Activated effector memory CD4-positive, alpha-beta T cell treated with Interleukin-2 at 50 U/mL for 16 hours (primary cell): ENCODE data around the gene CYP2A13.
A peak's percentile ranks its signal among the peaks of the same experiment; 100 is the strongest.
"Not testable (repeated sequence)": the region's sequence is repeated elsewhere in the genome, so short reads cannot be mapped to it uniquely, and the experiment has no call there.

Source experiments
- DNase-seq: peaks from one replicate; pipeline ENCODE4 v3.0.0-alpha.2; 2020

Gene CYP2A13

DNA sequence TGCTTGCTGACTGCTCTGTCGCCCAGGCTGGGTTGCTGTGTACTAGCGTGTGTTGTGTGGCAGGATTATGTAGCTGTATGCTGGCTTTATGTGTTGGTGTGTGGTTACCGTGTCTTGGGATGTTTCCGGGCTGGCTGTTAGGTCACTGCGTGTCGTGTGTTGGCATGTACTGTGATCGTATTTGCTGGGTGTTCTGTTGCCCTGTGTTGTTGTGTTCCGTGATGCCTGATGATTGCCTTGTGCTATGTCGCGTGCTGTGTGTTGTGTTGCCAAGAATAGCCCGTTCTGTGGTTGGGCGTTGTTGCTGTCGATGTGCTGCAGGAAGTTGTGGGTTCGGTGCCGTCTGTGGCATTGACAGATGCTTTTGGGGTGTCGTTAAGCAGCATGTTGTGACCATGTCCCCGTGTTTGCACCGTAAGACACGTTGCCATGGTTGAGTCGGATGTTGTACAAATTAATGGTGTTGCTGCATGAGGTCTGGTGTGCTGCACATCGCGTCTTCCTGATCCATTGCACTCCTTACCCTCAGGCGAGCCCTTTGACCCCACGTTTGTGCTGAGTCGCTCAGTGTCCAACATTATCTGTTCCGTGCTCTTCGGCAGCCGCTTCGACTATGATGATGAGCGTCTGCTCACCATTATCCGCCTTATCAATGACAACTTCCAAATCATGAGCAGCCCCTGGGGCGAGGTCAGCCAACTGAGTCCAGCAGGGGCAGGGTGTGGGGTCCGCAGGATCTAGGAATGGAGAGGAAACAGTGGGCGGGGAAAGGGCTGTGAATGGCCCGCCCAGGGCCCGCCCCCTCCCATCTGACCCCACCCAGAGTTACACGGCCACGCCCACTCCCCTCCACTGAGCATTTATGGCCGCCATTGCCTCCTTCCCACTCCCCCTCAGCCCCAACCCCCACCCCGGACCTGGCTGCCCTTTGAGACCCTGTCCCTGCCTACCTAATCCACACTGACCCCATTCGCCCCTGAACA, 33.0 kb downstream of the CYP2A13 start:
- peak; percentile 68 for DNase-seq

DNA sequence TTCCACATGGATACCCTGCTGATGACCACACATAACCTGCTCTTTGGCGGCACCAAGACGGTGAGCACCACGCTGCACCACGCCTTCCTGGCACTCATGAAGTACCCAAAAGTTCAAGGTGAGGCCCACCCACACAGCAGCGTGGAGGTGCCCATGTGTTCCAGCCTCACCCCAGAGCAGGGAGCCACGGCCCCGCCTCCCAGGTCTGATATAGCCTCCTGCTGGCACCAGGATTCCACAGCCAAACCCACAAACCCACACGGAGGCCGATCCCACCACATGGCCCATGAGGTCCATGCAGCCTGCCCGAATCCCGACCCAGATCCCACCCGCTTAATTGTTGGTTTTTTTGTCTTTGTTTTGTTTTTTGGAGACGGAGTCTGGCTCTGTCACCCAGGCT, 34.6 kb downstream of the CYP2A13 start:
- not testable (repeated sequence) for DNase-seq

DNA sequence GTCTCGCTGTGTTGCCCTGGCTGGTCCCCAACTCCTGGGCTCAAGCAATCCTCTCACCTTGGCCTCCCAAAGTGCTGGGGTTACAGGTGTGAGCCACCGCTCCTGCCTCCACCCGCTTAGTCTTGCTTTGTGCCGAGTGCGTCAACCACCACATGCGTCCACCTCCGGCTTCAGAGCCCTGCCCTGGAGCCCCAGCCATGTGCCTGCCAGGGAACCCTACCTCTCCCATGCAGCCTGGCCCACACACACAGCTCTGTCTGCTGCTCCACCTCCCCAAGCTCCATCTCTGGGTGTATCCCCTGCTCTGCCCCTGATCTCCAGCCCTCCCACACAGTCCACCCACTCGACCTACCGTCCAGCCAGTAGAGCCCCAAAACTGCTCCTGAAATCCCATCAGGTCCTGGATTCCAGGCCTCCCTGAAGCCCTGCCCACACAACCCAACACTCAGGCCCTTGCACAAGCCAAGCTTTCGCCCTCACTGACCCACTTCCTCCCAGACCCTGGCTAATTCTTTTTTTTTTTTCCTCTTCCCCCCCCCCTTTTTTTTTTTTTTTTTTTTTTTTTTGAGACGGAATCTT, 35.6 kb downstream of the CYP2A13 start:
- no peak for DNase-seq

DNA sequence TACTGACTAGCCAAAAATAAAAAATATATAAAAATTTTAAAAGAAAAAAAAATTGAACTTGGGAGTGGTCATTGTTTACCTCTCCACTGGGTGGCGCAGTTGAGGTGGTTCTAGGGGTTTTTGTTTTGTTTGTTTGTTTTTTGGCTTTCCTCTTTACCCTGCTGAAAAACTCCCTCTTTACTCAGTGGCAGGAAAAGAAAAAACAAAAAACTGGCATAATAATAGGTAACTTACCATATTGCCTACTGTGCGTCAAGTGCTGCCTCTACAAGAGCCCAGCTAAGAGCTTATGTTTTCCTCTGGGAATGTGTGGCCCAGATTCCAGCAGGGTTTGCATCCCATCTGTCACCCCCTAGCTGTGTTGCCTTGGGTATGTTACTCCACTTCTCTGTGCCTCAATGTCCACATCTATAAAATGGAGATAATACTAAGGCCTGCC, 38.5 kb downstream of the CYP2A13 start:
- DNase-seq = peak; percentile 18

DNA sequence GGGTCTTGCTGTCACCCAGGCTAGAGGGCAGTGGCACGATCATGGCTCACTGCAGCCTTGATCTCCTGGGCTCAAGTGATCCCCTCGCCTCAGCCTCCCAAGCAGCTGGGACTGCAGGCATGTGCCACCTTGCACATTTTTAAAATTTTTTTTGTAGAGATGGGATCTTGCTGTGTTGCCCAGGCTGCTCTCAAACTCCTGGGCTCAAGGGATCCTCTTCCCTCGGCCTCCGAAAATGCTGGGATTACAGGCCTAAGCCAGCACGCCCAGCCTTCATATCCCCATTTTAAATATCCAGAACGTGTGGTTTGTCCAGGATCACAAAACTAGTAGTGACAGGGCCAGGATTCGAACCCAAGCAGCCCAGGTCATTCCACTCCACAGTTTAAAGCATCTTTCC, 39.1 kb downstream of the CYP2A13 start:
- not testable (repeated sequence) for DNase-seq

DNA sequence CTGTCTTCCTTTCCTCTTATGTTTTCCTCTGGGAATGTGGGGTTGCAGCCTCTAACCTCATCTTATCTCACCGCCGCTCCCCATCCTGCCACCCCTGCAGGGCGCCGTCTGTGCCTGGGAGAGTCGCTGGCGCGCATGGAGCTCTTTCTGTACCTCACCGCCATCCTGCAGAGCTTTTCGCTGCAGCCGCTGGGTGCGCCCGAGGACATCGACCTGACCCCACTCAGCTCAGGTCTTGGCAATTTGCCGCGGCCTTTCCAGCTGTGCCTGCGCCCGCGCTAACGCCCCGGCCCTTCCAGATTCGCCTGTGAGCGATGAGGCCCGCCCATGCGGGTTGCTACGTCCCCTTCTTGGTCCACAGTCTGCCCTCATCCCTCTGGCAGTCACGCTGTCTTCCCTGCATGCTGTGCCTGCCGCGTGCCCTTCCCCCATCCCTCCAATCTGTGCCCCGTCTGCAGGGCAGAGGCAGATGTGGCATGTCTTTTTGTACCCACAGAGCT, 39.6 kb downstream of the CYP2A13 start:
- DNase-seq = peak; percentile 81

DNA sequence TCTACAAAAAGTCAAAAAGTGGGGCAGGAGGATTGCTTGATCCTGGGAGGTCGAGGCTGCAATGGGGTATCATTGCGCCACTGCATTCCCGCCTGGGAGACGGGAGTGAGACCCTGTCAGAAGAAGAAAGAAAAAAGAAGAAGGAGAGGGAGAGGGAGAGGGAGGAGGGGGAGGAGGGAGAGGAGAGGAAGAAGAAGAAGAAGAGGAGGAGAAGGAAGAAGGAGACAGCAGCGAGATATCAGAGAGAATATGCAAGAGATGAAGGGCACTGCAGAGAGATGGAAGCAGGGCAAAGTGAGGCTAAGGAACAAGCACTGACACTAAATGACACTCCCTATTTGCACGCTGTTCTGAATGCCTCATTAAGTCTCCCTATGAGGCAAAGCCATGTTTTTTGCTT, 40.4 kb downstream of the CYP2A13 start:
- no peak for DNase-seq

DNA sequence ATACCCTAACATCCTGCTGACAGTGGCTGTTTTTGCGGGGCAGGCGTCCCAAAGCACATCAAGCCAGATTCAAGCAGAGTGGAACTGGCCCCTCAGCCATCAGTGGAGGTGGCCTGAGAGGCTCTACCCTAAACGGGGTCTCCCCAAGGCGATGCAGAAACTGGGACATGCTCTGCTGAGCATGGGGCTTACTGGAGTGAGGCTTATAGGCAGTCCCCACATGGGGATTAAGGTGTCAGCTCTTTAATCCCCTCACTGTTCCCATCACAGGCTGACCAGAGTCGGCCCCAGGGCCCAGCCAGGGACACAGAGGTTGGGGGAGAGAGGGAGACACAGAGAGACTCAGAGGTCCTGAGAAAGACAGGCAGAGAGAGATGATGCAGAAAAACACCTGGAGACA, 42.9 kb downstream of the CYP2A13 start:
- DNase-seq = no peak

DNA sequence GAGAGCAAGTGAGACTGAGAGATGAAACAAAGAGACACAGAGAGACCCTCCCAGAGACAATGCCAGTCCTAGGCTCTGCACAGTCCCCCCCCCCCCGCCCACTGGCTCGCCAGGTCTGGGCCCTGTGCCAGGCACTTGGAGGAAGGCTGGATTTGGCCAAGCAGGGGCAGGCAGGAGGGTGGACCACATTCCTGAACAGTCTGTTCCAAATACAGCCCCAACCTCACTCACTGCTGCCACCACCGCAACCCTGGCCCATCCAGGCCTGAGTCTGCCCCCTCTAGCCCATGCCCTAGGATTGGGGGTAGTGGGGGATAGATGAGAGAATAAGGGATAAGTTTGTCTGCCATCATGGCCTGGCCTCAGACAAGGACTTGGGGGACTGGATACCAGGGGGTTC, 45.0 kb downstream of the CYP2A13 start:
- no peak for DNase-seq

DNA sequence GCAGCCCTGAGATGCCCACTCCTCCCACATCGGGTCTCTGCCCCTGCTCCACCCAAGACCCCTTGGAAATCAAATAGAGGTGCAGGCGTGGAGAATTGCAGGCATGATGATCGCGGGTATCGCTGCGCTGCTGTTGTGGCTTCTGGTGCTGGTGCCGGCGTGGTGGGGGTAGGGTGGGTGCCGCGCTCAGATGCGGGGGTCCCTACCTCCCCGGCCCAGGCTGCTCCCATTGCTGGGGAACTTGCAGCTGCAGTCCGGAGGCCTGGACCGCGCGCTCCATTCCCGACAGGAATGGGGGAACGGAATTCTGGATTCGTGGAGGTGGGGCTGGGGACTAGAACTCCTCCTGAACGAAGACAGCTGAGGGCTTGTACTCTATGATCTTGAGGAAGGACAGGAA, 46.4 kb downstream of the CYP2A13 start:
- DNase-seq = no peak

DNA sequence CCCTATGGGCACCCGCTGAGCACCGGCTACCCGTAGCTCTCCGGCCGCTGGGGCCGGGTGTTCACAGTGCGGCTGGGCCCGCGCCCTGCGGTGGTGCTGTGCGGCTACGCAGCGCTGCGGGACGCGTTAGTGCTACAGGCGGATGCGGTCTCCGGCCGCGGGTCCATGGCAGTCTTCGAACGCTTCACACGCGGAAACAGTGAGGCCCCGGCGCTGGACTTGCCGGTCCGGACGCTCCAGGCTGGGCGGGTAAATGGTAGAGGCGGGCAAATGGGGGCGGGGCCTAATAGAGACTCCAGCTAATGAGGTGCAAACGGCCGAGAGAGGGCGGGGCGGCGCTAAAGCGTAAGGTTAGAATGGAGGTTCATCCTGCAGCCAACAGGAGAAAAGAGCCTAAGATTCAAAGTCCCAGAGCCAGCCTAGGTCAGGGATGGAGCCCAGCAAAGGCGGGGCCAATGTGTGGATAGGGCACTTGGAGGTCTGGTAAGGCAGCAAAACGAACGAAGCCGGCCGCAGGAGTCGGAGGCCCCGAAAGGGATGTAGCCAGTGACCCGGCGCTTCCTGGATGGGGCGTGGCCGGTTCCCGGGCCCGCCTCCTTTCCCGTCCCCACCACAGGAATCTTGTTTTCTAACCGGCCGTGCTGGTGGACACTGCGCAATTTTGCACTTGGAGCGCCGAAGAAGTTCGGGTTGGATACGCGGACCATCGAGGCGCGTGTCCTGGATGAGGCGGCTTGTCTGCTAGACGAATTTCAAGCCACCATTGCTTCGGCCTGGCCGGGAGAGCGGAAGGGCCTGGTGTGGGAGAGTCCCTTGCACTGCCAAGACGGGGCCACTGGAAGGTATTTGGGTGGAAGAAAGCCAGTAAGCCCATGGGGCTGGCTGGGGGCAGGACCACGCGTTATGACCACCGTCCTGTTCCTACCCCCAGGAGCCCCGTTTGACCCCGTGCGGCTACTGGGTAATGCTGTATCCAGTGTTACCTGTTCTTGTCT, 47.4 kb downstream of the CYP2A13 start:
- peak; percentile 27 for DNase-seq

DNA sequence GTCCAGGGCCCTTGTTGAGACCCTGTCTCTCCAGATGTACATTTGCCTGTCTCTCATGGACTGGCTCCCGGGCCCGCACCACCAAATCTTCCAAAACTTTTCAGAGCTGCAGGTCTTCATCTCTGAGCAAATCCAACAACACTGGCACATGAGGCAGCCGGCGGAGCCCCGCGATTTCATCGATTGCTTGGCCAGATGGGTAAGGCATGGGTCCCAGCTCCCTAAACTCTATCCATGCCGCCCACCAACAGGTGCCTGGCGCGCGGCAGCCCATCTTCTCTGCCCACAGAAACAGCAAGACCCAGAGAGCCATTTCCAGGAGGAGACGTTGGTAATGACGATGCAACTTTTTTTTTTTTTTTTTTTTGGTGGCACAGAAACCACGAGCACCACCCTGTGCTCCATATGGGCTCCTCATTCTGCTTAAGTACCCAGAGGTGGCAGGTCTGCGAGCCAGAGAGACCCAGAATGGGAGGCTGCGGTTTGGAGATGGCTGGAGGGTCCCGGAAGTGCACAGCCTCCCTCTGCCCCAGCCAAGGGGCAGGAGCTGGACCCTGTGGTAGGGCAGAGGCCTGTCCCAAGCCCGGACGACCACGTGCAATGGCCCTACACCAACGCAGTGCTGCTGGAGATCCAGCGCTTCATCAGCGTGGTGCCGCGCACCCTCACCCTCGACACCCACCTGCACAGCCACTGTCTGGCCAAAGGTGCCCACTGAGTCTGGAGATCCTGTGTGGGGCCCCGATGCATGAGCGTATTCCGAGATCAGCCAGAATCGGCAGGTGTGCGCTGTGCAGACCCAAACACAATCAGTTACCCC, 48.6 kb downstream of the CYP2A13 start:
- DNase-seq = no peak

DNA sequence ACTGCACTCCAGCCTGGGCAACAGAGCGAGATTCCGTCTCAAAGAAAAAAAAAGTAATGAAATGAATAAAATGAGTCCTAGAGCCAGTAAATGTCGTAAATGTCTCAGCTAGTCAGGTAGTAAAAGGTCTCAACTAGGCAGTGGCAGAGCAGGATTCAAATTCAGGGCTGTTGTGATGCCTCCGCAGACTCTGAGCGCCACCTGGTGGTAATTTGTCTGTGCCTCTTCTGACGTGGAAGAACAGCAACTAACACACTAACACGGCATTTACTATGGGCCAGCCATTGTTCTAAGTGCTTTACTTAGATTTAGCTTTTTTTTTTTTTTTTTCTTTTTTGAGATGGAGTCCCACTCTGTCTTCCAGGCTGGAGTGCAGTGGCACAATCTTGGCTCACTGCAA, 56.2 kb downstream of the CYP2A13 start:
- DNase-seq = peak; percentile 76
